ENCODE data around the gene TLE1. TPM values are rescaled to one million over a fixed set of nuclear protein-coding genes. Genes with fewer than 3 reads are reported as not detected.

Gene TLE1
- total RNA-seq, 1 experiment from 2014 or later: 21.9 TPM

- CTCF ChIA-PET: interaction anchor here (0.7 kb wide), 1 partner anchor 913 kb away, joined by 3 read pairs; no protein-coding TSS in a partner anchor
- DNase-seq (ENCODE audit: unreplicated experiment): no peak
- H3K4me1 Mint-ChIP-seq (ENCODE audit: insufficient read depth, unreplicated experiment): peaks cover 18% of the 10 kb centered on the region
- intact Hi-C loops (cut with micrococcal nuclease): no loop called here
- BruUV-seq (replicated peaks): no TSS peak
- no peak overlapping the region for H3K4me3 Mint-ChIP-seq (ENCODE audit: unreplicated experiment)
- POLR2A ChIA-PET: interaction anchor here (0.8 kb wide), 1 partner anchor 10 kb away, joined by 3 read pairs; no protein-coding TSS in a partner anchor
- peaks cover 32% of the 10 kb centered on the region for H3K36me3 Mint-ChIP-seq (ENCODE audit: insufficient read depth, unreplicated experiment)
- H3K27ac Mint-ChIP-seq (ENCODE audit: low read depth, unreplicated experiment): no peak overlapping the region
- H3K27me3 Mint-ChIP-seq (ENCODE audit: insufficient read depth, unreplicated experiment): no peaks in the 10 kb centered on the region
- TF ChIP-seq CTCF (IDR thresholded peaks at IDR 0.05; ENCODE audit: unreplicated experiment): no peak
- H3K9me3 Mint-ChIP-seq (ENCODE audit: unreplicated experiment): no peaks in the 10 kb centered on the region
Observed at GRCh38 chr9:81598811-81599210, 90.5 kb downstream of the TLE1 start.

GRCh38 chr9:81598123-81598497 lies 91.2 kb downstream of the TLE1 start:
- no peak overlapping the region for H3K27ac Mint-ChIP-seq (ENCODE audit: low read depth, unreplicated experiment)
- DNase-seq (ENCODE audit: unreplicated experiment): no peak
- CTCF ChIA-PET: no interaction called here
- no peaks in the 10 kb centered on the region for H3K27me3 Mint-ChIP-seq (ENCODE audit: insufficient read depth, unreplicated experiment)
- peaks cover 36% of the 10 kb centered on the region for H3K36me3 Mint-ChIP-seq (ENCODE audit: insufficient read depth, unreplicated experiment)
- BruUV-seq (replicated peaks): no TSS peak
- intact Hi-C loops (cut with micrococcal nuclease): no loop called here
- no peaks in the 10 kb centered on the region for H3K9me3 Mint-ChIP-seq (ENCODE audit: unreplicated experiment)
- TF ChIP-seq CTCF (IDR thresholded peaks at IDR 0.05; ENCODE audit: unreplicated experiment): no peak
- no peak overlapping the region for H3K4me3 Mint-ChIP-seq (ENCODE audit: unreplicated experiment)
- H3K4me1 Mint-ChIP-seq (ENCODE audit: insufficient read depth, unreplicated experiment): peaks cover 18% of the 10 kb centered on the region
- POLR2A ChIA-PET: interaction anchor here (0.8 kb wide), 1 partner anchor 10 kb away, joined by 3 read pairs; no protein-coding TSS in a partner anchor

GRCh38 chr9:81597419-81598122 lies 91.8 kb downstream of the TLE1 start:
- Mint-ChIP-seq H3K36me3 (ENCODE audit: insufficient read depth, unreplicated experiment) (peaks cover 36% of the 10 kb centered on the region), H3K27ac (ENCODE audit: low read depth, unreplicated experiment) (no peak overlapping the region), H3K27me3 (ENCODE audit: insufficient read depth, unreplicated experiment) (no peaks in the 10 kb centered on the region), H3K4me1 (ENCODE audit: insufficient read depth, unreplicated experiment) (peaks cover 18% of the 10 kb centered on the region), H3K9me3 (ENCODE audit: unreplicated experiment) (no peaks in the 10 kb centered on the region), H3K4me3 (ENCODE audit: unreplicated experiment) (no peak overlapping the region)
- ChIA-PET POLR2A (no interaction called here), CTCF (no interaction called here)
- TF ChIP-seq CTCF (IDR thresholded peaks at IDR 0.05; ENCODE audit: unreplicated experiment): no peak
- intact Hi-C loops (cut with micrococcal nuclease): no loop called here
- no TSS peak for BruUV-seq (replicated peaks)
- no peak for DNase-seq (ENCODE audit: unreplicated experiment)

GRCh38 chr9:81596679-81597418 lies 92.5 kb downstream of the TLE1 start:
- no peaks in the 10 kb centered on the region for H3K27me3 Mint-ChIP-seq (ENCODE audit: insufficient read depth, unreplicated experiment)
- H3K9me3 Mint-ChIP-seq (ENCODE audit: unreplicated experiment): no peaks in the 10 kb centered on the region
- H3K4me3 Mint-ChIP-seq (ENCODE audit: unreplicated experiment): no peak overlapping the region
- peaks cover 40% of the 10 kb centered on the region for H3K36me3 Mint-ChIP-seq (ENCODE audit: insufficient read depth, unreplicated experiment)
- DNase-seq (ENCODE audit: unreplicated experiment): no peak
- POLR2A ChIA-PET: interaction anchor here (0.7 kb wide), 1 partner anchor 102 kb away, joined by 3 read pairs; no protein-coding TSS in a partner anchor
- no peak overlapping the region for H3K27ac Mint-ChIP-seq (ENCODE audit: low read depth, unreplicated experiment)
- H3K4me1 Mint-ChIP-seq (ENCODE audit: insufficient read depth, unreplicated experiment): peaks cover 14% of the 10 kb centered on the region
- intact Hi-C loops (cut with micrococcal nuclease): no loop called here
- TF ChIP-seq CTCF (IDR thresholded peaks at IDR 0.05; ENCODE audit: unreplicated experiment): no peak
- no TSS peak for BruUV-seq (replicated peaks)
- CTCF ChIA-PET: no interaction called here

Measured in MCF 10A (cell line).